ENCODE results near the gene SOX4.

Gene SOX4

GRCh38 chr6:21633511-21634109 lies 40.1 kb downstream of the SOX4 start:
- H3K4me2 ChIP-seq (ENCODE audit: low read length) = no peak overlapping the region
- no peaks in the 10 kb centered on the region for H3K4me1 ChIP-seq
- no peak overlapping the region for H3K4me3 ChIP-seq (ENCODE audit: low read depth, low read length)
- no peaks in the 10 kb centered on the region for H3K79me2 ChIP-seq
- H2AFZ ChIP-seq = no peak overlapping the region
- H3K9ac ChIP-seq = no peak overlapping the region
- no peaks in the 10 kb centered on the region for H3K9me3 ChIP-seq (ENCODE audit: control insufficient read depth, low read length)
- H3K27me3 ChIP-seq (ENCODE audit: control insufficient read depth, insufficient read depth, low read length) = no peaks in the 10 kb centered on the region
- no peak overlapping the region for H3K27ac ChIP-seq
- no peaks in the 10 kb centered on the region for H3K36me3 ChIP-seq (ENCODE audit: control insufficient read depth, insufficient read depth, low read length)
- no peak for TF ChIP-seq CTCF (IDR thresholded peaks at IDR 0.05)

GRCh38 chr6:21634582-21634981 lies 41.0 kb downstream of the SOX4 start:
- Histone ChIP-seq H3K36me3 (ENCODE audit: control insufficient read depth, insufficient read depth, low read length) (no peaks in the 10 kb centered on the region), H3K27me3 (ENCODE audit: control insufficient read depth, insufficient read depth, low read length) (no peaks in the 10 kb centered on the region), H3K79me2 (no peaks in the 10 kb centered on the region), H3K27ac (no peak overlapping the region), H2AFZ (no peak overlapping the region), H3K4me1 (no peaks in the 10 kb centered on the region), H3K9ac (no peak overlapping the region), H3K4me2 (ENCODE audit: low read length) (no peak overlapping the region), H3K4me3 (ENCODE audit: low read depth, low read length) (no peak overlapping the region), H3K9me3 (ENCODE audit: control insufficient read depth, low read length) (no peaks in the 10 kb centered on the region)
- TF ChIP-seq CTCF (IDR thresholded peaks at IDR 0.05) = no peak

GRCh38 chr6:21636876-21637275 lies 43.3 kb downstream of the SOX4 start:
- Histone ChIP-seq H3K4me1 (no peaks in the 10 kb centered on the region), H3K9me3 (ENCODE audit: control insufficient read depth, low read length) (no peaks in the 10 kb centered on the region), H2AFZ (no peak overlapping the region), H3K9ac (no peak overlapping the region), H3K27me3 (ENCODE audit: control insufficient read depth, insufficient read depth, low read length) (no peaks in the 10 kb centered on the region), H3K36me3 (ENCODE audit: control insufficient read depth, insufficient read depth, low read length) (no peaks in the 10 kb centered on the region), H3K79me2 (no peaks in the 10 kb centered on the region), H3K4me3 (ENCODE audit: low read depth, low read length) (no peak overlapping the region), H3K27ac (no peak overlapping the region), H3K4me2 (ENCODE audit: low read length) (no peak overlapping the region)
- TF ChIP-seq CTCF (IDR thresholded peaks at IDR 0.05) = no peak

GRCh38 chr6:21639316-21639715 lies 45.8 kb downstream of the SOX4 start:
- Histone ChIP-seq H3K4me3 (ENCODE audit: low read depth, low read length) (no peak overlapping the region), H3K9ac (no peak overlapping the region), H3K27ac (no peak overlapping the region), H3K27me3 (ENCODE audit: control insufficient read depth, insufficient read depth, low read length) (no peaks in the 10 kb centered on the region), H3K9me3 (ENCODE audit: control insufficient read depth, low read length) (no peaks in the 10 kb centered on the region), H3K4me1 (no peaks in the 10 kb centered on the region), H3K79me2 (no peaks in the 10 kb centered on the region), H3K36me3 (ENCODE audit: control insufficient read depth, insufficient read depth, low read length) (no peaks in the 10 kb centered on the region), H3K4me2 (ENCODE audit: low read length) (no peak overlapping the region), H2AFZ (no peak overlapping the region)
- TF ChIP-seq CTCF (IDR thresholded peaks at IDR 0.05) = no peak

Data from parathyroid adenoma (tissue), 2 donors.